Limb (tissue), 2 donors: ENCODE measurements around the gene PPM1F.
"Not testable (repeated sequence)": the region's sequence is repeated elsewhere in the genome, so short reads cannot be mapped to it uniquely, and the experiment has no call there.

ENCODE experiments used
- DNase-seq, 2 donors: peaks; one replicate each; pipeline ENCODE4 v3.0.0-alpha.2; 2016; ENCODE audit errors: extremely low spot score in 2 of 2

Gene PPM1F

GRCh38 chr22:21942407-21943343 is 10.0 kb downstream of the PPM1F start:
- no peak for DNase-seq

- DNase-seq = no peak
Observed at GRCh38 chr22:21941921-21942320, 10.7 kb downstream of the PPM1F start.

- DNase-seq = no peak
Observed at GRCh38 chr22:21940521-21940920, 12.1 kb downstream of the PPM1F start.

- not testable (repeated sequence) for DNase-seq
Observed at GRCh38 chr22:21939935-21940334, 12.7 kb downstream of the PPM1F start.

- DNase-seq = no peak
Observed at GRCh38 chr22:21939461-21939913, 13.2 kb downstream of the PPM1F start.

- no peak for DNase-seq
Observed at GRCh38 chr22:21938906-21939305, 13.7 kb downstream of the PPM1F start.

GRCh38 chr22:21938071-21938822 is 14.4 kb downstream of the PPM1F start:
- peak; percentile 96 to 97 for DNase-seq

- no peak for DNase-seq
Observed at GRCh38 chr22:21937821-21938070, 14.9 kb downstream of the PPM1F start.

- DNase-seq = no peak
Observed at GRCh38 chr22:21937041-21937820, 15.4 kb downstream of the PPM1F start.

- DNase-seq = no peak
Observed at GRCh38 chr22:21936151-21936775, 16.4 kb downstream of the PPM1F start.

- no peak for DNase-seq
Observed at GRCh38 chr22:21933910-21934309, 18.7 kb downstream of the PPM1F start.

GRCh38 chr22:21933413-21933812 is 19.2 kb downstream of the PPM1F start:
- no peak for DNase-seq

- no peak for DNase-seq
Observed at GRCh38 chr22:21932347-21932746, 20.3 kb downstream of the PPM1F start.

- DNase-seq = peak in 1 of 2 donors; percentile 10
Observed at GRCh38 chr22:21931056-21931455, 21.6 kb downstream of the PPM1F start.

GRCh38 chr22:21929253-21929652 is 23.4 kb downstream of the PPM1F start:
- DNase-seq = peak in 1 of 2 donors; percentile 8

GRCh38 chr22:21928048-21928447 is 24.6 kb downstream of the PPM1F start:
- DNase-seq = no peak

GRCh38 chr22:21927174-21927823 is 25.3 kb downstream of the PPM1F start:
- no peak for DNase-seq

- DNase-seq = no peak
Observed at GRCh38 chr22:21926728-21927127, 25.9 kb downstream of the PPM1F start.

- DNase-seq = no peak
Observed at GRCh38 chr22:21923163-21923561, 29.5 kb downstream of the PPM1F start.

GRCh38 chr22:21922370-21923162 is 30.1 kb downstream of the PPM1F start:
- DNase-seq = no peak
